ENCODE measurements around the gene PCLO. TPM values are rescaled to one million over a fixed set of nuclear protein-coding genes. Genes with fewer than 3 reads are reported as not detected.

Gene PCLO
- total RNA-seq, 1 donor from 2014 or later, result 0.52 TPM

DNA sequence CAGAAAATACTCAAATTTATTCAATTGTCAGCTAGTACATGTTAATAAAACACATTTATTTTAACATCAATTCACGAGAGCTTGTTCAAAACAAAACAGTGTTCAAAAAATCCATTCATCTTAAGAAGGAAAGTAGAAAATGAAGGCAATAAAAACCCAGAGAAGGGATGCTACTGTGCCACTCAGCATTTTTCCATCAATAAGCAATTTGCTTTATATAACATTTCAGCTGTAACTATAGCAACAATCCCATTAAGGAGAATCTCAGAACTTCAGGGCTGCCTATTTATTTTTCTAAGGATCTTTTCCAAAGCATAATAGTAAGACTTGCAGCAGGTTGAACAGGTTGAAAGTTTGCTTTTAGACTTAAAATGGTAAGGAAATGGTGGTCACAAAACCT, 190.5 kb downstream of the PCLO start:
- Histone ChIP-seq H3K36me3 (ENCODE audit: control insufficient read depth in 3 of 3, insufficient read depth in 3 of 3, low read length in 3 of 3) (no peaks in the 10 kb centered on the region), H3K27me3 (ENCODE audit: control insufficient read depth in 3 of 3, insufficient read depth in 3 of 3, low read length in 3 of 3) (no peaks in the 10 kb centered on the region), H3K4me1 (ENCODE audit: control insufficient read depth in 3 of 3, insufficient read depth in 3 of 3, low read length in 3 of 3) (no peaks in the 10 kb centered on the region)

DNA sequence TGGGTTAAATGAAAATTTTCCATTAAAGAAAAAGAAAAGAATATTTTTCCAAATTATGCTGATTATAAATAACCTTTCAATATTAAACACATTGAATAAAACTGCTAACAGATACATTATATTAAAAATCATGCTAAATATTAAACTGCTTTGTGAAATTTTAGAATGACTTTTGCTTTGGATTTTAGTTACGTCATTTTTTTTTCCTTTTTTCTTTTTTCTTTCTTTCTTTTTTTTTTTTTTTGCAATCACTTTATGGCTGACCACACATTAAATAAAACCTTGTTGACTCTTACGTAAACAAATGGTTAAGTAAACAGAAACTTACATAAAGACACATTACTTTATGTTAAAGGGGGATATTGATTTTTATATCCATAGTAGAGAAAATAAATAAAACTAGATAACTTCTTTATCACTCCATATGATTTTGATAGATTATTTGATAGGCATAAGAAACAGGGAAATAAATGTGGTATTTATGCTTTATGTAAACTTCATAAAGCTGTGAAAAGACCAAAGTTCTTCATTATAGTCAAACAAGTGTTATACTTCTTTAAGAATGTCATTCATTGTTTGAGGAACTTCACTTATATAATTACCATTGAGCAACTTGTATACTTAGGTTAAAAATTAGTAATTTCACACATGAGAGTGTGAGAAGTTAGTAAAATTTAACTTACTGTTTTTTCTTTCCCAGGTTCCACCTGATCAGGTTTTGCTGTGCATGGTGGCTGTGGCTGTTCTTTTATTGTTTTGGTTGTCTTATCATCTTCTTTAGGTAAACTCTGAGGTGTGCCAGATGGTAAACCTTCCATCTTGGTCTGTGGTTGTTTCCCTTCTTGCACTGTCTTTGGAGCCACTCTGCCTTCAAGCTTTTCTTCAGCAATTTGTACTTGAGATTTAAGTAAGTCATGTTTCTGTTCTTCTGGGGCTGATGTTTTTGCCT, 197.3 kb downstream of the PCLO start:
- no peaks in the 10 kb centered on the region for H3K27me3 ChIP-seq (ENCODE audit: control insufficient read depth in 3 of 3, insufficient read depth in 3 of 3, low read length in 3 of 3)
- no peaks in the 10 kb centered on the region for H3K4me1 ChIP-seq (ENCODE audit: control insufficient read depth in 3 of 3, insufficient read depth in 3 of 3, low read length in 3 of 3)
- H3K9ac ChIP-seq (ENCODE audit: low read depth in 1 of 3, low read length in 3 of 3), result no peak overlapping the region
- H3K27ac ChIP-seq (ENCODE audit: low read depth, low read length), result no peak overlapping the region
- H3K9me3 ChIP-seq (ENCODE audit: control insufficient read depth in 3 of 3, low read length in 3 of 3), result no peaks in the 10 kb centered on the region
- H3K36me3 ChIP-seq (ENCODE audit: control insufficient read depth in 3 of 3, insufficient read depth in 3 of 3, low read length in 3 of 3), result no peaks in the 10 kb centered on the region
- no peak overlapping the region for H3K4me3 ChIP-seq (ENCODE audit: low read length in 3 of 3)

More for the DNA sequence above, 190.5 kb downstream of the PCLO start:
- H3K9ac ChIP-seq (ENCODE audit: low read depth in 1 of 3, low read length in 3 of 3), result no peak overlapping the region
- H3K9me3 ChIP-seq (ENCODE audit: control insufficient read depth in 3 of 3, low read length in 3 of 3), result no peaks in the 10 kb centered on the region
- H3K27ac ChIP-seq (ENCODE audit: low read depth, low read length), result no peak overlapping the region
- H3K4me3 ChIP-seq (ENCODE audit: low read length in 3 of 3), result no peak overlapping the region

GRCh38 chr7:82964150-82964882, 198.4 kb downstream of the PCLO start:
- Histone ChIP-seq H3K4me3 (ENCODE audit: low read length in 3 of 3) (no peak overlapping the region), H3K9ac (ENCODE audit: low read depth in 1 of 3, low read length in 3 of 3) (no peak overlapping the region), H3K27ac (ENCODE audit: low read depth, low read length) (no peak overlapping the region), H3K36me3 (ENCODE audit: control insufficient read depth in 3 of 3, insufficient read depth in 3 of 3, low read length in 3 of 3) (no peaks in the 10 kb centered on the region), H3K27me3 (ENCODE audit: control insufficient read depth in 3 of 3, insufficient read depth in 3 of 3, low read length in 3 of 3) (no peaks in the 10 kb centered on the region), H3K9me3 (ENCODE audit: control insufficient read depth in 3 of 3, low read length in 3 of 3) (no peaks in the 10 kb centered on the region), H3K4me1 (ENCODE audit: control insufficient read depth in 3 of 3, insufficient read depth in 3 of 3, low read length in 3 of 3) (no peaks in the 10 kb centered on the region)

GRCh38 chr7:82961240-82961639, 201.4 kb downstream of the PCLO start:
- no peak overlapping the region for H3K9ac ChIP-seq (ENCODE audit: low read depth in 1 of 3, low read length in 3 of 3)
- no peaks in the 10 kb centered on the region for H3K27me3 ChIP-seq (ENCODE audit: control insufficient read depth in 3 of 3, insufficient read depth in 3 of 3, low read length in 3 of 3)
- H3K27ac ChIP-seq (ENCODE audit: low read depth, low read length), result no peak overlapping the region
- H3K36me3 ChIP-seq (ENCODE audit: control insufficient read depth in 3 of 3, insufficient read depth in 3 of 3, low read length in 3 of 3), result no peaks in the 10 kb centered on the region
- H3K4me1 ChIP-seq (ENCODE audit: control insufficient read depth in 3 of 3, insufficient read depth in 3 of 3, low read length in 3 of 3), result no peaks in the 10 kb centered on the region
- H3K4me3 ChIP-seq (ENCODE audit: low read length in 3 of 3), result no peak overlapping the region
- H3K9me3 ChIP-seq (ENCODE audit: control insufficient read depth in 3 of 3, low read length in 3 of 3), result no peaks in the 10 kb centered on the region

DNA sequence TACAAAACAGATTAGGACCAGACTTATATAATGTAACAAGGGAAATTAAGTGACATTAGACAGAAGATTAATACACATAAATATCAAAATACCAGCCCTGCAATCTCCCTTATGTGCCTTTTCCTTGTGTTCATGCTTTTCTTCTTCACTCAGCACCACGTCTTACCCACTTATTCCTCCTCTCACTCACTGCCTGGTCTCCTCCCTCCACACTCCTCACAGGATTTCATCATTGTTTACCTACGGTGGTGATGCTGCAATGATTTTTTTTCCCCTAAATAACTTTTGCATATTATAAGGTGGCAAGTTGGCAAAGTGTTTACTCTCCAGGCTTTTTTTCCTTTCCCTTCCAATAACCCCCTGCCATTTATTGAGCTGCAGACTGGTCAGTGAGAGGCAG, 203.2 kb downstream of the PCLO start:
- no peak overlapping the region for H3K27ac ChIP-seq (ENCODE audit: low read depth, low read length)
- H3K27me3 ChIP-seq (ENCODE audit: control insufficient read depth in 3 of 3, insufficient read depth in 3 of 3, low read length in 3 of 3), result no peaks in the 10 kb centered on the region
- H3K4me3 ChIP-seq (ENCODE audit: low read length in 3 of 3), result no peak overlapping the region
- H3K9ac ChIP-seq (ENCODE audit: low read depth in 1 of 3, low read length in 3 of 3), result no peak overlapping the region
- H3K9me3 ChIP-seq (ENCODE audit: control insufficient read depth in 3 of 3, low read length in 3 of 3), result no peaks in the 10 kb centered on the region
- no peaks in the 10 kb centered on the region for H3K4me1 ChIP-seq (ENCODE audit: control insufficient read depth in 3 of 3, insufficient read depth in 3 of 3, low read length in 3 of 3)
- no peaks in the 10 kb centered on the region for H3K36me3 ChIP-seq (ENCODE audit: control insufficient read depth in 3 of 3, insufficient read depth in 3 of 3, low read length in 3 of 3)

DNA sequence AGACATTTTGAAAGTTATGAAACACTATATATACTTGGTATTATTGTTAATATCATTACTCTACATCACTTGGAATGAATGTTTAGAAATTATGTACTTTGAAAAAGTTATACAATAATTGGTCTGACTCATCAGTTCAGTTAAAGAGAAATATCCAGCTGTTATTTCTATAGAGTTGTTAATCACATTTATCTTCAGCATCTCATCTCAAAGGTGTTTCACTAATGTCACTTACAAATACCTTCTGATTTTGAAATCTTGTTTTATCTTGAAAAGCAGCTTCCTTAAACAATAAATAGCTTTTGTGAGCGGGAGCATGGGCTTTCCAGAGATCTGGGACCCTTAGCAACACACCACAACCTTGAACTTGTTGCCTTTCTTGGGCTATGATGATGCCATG, 205.2 kb downstream of the PCLO start:
- no peaks in the 10 kb centered on the region for H3K27me3 ChIP-seq (ENCODE audit: control insufficient read depth in 3 of 3, insufficient read depth in 3 of 3, low read length in 3 of 3)
- no peak overlapping the region for H3K27ac ChIP-seq (ENCODE audit: low read depth, low read length)
- no peak overlapping the region for H3K9ac ChIP-seq (ENCODE audit: low read depth in 1 of 3, low read length in 3 of 3)
- H3K4me1 ChIP-seq (ENCODE audit: control insufficient read depth in 3 of 3, insufficient read depth in 3 of 3, low read length in 3 of 3), result no peaks in the 10 kb centered on the region
- no peaks in the 10 kb centered on the region for H3K36me3 ChIP-seq (ENCODE audit: control insufficient read depth in 3 of 3, insufficient read depth in 3 of 3, low read length in 3 of 3)
- peaks cover 0 to 3% (median 0%) of the 10 kb centered on the region in 3 donors for H3K9me3 ChIP-seq (ENCODE audit: control insufficient read depth in 3 of 3, low read length in 3 of 3)
- no peak overlapping the region for H3K4me3 ChIP-seq (ENCODE audit: low read length in 3 of 3)

DNA sequence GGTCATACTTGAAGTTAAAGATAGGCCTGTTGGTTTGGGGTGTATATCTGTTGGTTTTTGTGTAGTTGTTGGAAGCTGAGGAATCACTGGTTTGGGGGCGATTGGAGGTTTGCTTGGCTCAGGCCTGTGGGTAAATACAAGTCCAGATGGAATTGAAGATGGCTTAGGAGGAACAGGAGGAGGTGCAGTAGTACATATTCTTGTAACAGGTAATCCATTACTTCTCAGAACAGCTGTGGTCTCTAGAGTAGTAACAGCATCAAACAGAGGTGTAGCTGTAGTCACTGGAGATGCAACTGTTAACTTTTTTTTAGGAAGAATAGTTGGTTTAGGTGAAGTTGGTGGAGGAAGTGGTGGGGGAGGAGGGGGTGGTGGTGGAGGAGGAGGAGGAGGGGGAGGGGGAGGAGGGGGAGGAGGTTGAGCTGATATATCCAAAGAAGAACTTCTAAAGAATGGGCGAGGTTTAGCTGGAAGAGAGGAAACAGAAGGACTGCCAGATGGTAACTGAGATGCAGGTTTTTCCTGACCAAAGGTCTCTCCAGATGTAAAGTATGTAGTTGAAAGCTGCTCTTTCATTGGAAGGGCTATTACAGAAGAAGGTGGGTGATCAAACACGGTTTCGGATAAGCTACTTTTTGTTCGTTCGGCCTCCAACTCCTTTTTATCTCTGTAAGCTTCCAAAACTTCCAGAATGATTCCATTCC, 209.2 kb downstream of the PCLO start:
- Histone ChIP-seq H3K4me1 (ENCODE audit: control insufficient read depth in 3 of 3, insufficient read depth in 3 of 3, low read length in 3 of 3) (no peaks in the 10 kb centered on the region), H3K4me3 (ENCODE audit: low read length in 3 of 3) (no peak overlapping the region), H3K27me3 (ENCODE audit: control insufficient read depth in 3 of 3, insufficient read depth in 3 of 3, low read length in 3 of 3) (no peaks in the 10 kb centered on the region), H3K9ac (ENCODE audit: low read depth in 1 of 3, low read length in 3 of 3) (no peak overlapping the region), H3K27ac (ENCODE audit: low read depth, low read length) (no peak overlapping the region), H3K9me3 (ENCODE audit: control insufficient read depth in 3 of 3, low read length in 3 of 3) (peaks cover 0 to 3% (median 0%) of the 10 kb centered on the region in 3 donors), H3K36me3 (ENCODE audit: control insufficient read depth in 3 of 3, insufficient read depth in 3 of 3, low read length in 3 of 3) (no peaks in the 10 kb centered on the region)

GRCh38 chr7:82950436-82950835, 212.2 kb downstream of the PCLO start:
- no peaks in the 10 kb centered on the region for H3K4me1 ChIP-seq (ENCODE audit: control insufficient read depth in 3 of 3, insufficient read depth in 3 of 3, low read length in 3 of 3)
- H3K9ac ChIP-seq (ENCODE audit: low read depth in 1 of 3, low read length in 3 of 3), result no peak overlapping the region
- H3K36me3 ChIP-seq (ENCODE audit: control insufficient read depth in 3 of 3, insufficient read depth in 3 of 3, low read length in 3 of 3), result no peaks in the 10 kb centered on the region
- peaks cover 0 to 3% (median 0%) of the 10 kb centered on the region in 3 donors for H3K9me3 ChIP-seq (ENCODE audit: control insufficient read depth in 3 of 3, low read length in 3 of 3)
- H3K27ac ChIP-seq (ENCODE audit: low read depth, low read length), result no peak overlapping the region
- H3K27me3 ChIP-seq (ENCODE audit: control insufficient read depth in 3 of 3, insufficient read depth in 3 of 3, low read length in 3 of 3), result no peaks in the 10 kb centered on the region
- H3K4me3 ChIP-seq (ENCODE audit: low read length in 3 of 3), result no peak overlapping the region

DNA sequence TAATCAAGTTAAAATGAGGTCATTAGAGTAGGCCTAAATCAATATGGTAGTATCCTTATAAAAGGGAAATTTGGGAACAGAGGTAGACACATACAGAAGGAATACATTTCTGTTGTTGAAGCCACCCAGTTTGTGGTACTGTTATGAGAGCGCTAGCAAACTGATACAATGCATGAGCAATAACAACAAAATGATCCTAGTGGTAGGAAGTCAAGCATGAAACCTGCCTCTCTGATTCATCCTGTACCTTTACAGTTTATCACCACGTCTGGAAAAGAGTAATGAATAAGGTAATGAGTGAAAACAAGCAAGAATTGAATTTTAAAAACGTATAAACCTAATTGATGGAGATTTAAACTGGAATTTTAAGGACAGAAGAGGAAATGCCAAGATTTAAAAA, 217.2 kb downstream of the PCLO start:
- Histone ChIP-seq H3K4me1 (ENCODE audit: control insufficient read depth in 3 of 3, insufficient read depth in 3 of 3, low read length in 3 of 3) (no peaks in the 10 kb centered on the region), H3K4me3 (ENCODE audit: low read length in 3 of 3) (no peak overlapping the region), H3K36me3 (ENCODE audit: control insufficient read depth in 3 of 3, insufficient read depth in 3 of 3, low read length in 3 of 3) (no peaks in the 10 kb centered on the region), H3K27ac (ENCODE audit: low read depth, low read length) (no peak overlapping the region), H3K27me3 (ENCODE audit: control insufficient read depth in 3 of 3, insufficient read depth in 3 of 3, low read length in 3 of 3) (no peaks in the 10 kb centered on the region), H3K9me3 (ENCODE audit: control insufficient read depth in 3 of 3, low read length in 3 of 3) (no peaks in the 10 kb centered on the region), H3K9ac (ENCODE audit: low read depth in 1 of 3, low read length in 3 of 3) (no peak overlapping the region)

Measured in skeletal muscle tissue (tissue), 4 donors.